Measurements from ENCODE around the gene PTPRC.

PTPRC gene

DNA sequence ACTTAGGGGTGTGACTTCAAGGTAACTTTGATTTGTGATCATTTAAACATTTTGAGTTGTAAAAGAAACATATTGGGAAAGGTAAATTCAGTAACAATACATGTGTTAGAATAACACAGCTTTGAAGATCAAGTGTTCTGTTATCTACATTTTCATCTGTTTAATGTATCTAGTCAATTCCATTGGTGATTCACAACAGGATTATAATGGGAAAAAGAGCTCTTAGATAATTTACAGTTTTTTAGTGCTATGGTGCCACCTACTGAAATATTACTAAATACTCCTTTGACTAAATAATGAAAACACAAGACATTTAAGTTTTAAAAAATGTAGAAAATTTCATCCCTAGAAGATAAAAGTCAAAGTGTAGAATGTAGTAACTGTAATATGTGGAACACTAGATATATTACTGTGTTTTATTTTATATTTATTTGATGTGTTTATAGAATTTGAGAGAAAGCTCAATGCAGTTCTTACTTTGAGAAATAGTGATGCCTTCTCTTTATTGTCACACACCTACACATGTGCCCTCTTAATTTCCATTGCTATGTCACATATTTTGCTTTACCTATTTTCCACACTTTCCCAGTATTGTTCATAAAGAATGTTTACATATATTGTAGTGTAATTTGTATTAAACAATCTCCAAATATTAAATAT is 47.4 kb downstream of the PTPRC start:
- no peaks in the 10 kb centered on the region for H4K20me1 ChIP-seq (ENCODE audit: insufficient read depth)
- H3K27ac ChIP-seq, result no peak overlapping the region
- no peaks in the 10 kb centered on the region for H3K27me3 ChIP-seq (ENCODE audit: insufficient read depth, low read depth)
- no peaks in the 10 kb centered on the region for H3K79me2 ChIP-seq (ENCODE audit: insufficient read depth, low read depth)
- peaks cover 52% of the 10 kb centered on the region for H3K4me1 ChIP-seq (ENCODE audit: low read depth, poor library complexity, severe bottlenecking)
- no peak overlapping the region for H3K9ac ChIP-seq
- H3K4me2 ChIP-seq, result no peak overlapping the region
- no peak overlapping the region for H3K4me3 ChIP-seq (IDR thresholded peaks at IDR 0.05; ENCODE audit: insufficient read depth, low read depth, low read length)
- TF ChIP-seq CTCF (conservative IDR thresholded peaks at IDR 0.05; ENCODE audit: low read depth, low read length), result peak; percentile 77
- H2AFZ ChIP-seq (ENCODE audit: low read depth), result no peak overlapping the region
- H3K36me3 ChIP-seq (ENCODE audit: insufficient read depth), result no peaks in the 10 kb centered on the region

- TF ChIP-seq CTCF (conservative IDR thresholded peaks at IDR 0.05; ENCODE audit: low read depth, low read length), result no peak
- no peaks in the 10 kb centered on the region for H4K20me1 ChIP-seq (ENCODE audit: insufficient read depth)
Measured at GRCh38 chr1:198687429-198687828, 48.6 kb downstream of the PTPRC start.

GRCh38 chr1:198691063-198691462 is 52.2 kb downstream of the PTPRC start:
- Histone ChIP-seq H3K79me2 (ENCODE audit: insufficient read depth, low read depth) (no peaks in the 10 kb centered on the region), H3K27ac (no peak overlapping the region), H2AFZ (ENCODE audit: low read depth) (no peak overlapping the region), H4K20me1 (ENCODE audit: insufficient read depth) (no peaks in the 10 kb centered on the region), H3K4me3 (IDR thresholded peaks at IDR 0.05; ENCODE audit: insufficient read depth, low read depth, low read length) (no peak overlapping the region), H3K4me2 (no peak overlapping the region), H3K36me3 (ENCODE audit: insufficient read depth) (no peaks in the 10 kb centered on the region), H3K27me3 (ENCODE audit: insufficient read depth, low read depth) (no peaks in the 10 kb centered on the region), H3K9ac (no peak overlapping the region), H3K4me1 (ENCODE audit: low read depth, poor library complexity, severe bottlenecking) (peaks cover 6% of the 10 kb centered on the region)
- no peak for TF ChIP-seq CTCF (conservative IDR thresholded peaks at IDR 0.05; ENCODE audit: low read depth, low read length)

More at GRCh38 chr1:198687429-198687828, 48.6 kb downstream of the PTPRC start:
- no peak overlapping the region for H3K4me3 ChIP-seq (IDR thresholded peaks at IDR 0.05; ENCODE audit: insufficient read depth, low read depth, low read length)
- H3K79me2 ChIP-seq (ENCODE audit: insufficient read depth, low read depth), result no peaks in the 10 kb centered on the region
- no peaks in the 10 kb centered on the region for H3K36me3 ChIP-seq (ENCODE audit: insufficient read depth)
- no peak overlapping the region for H3K4me2 ChIP-seq
- H2AFZ ChIP-seq (ENCODE audit: low read depth), result no peak overlapping the region
- H3K27ac ChIP-seq, result no peak overlapping the region
- no peaks in the 10 kb centered on the region for H3K27me3 ChIP-seq (ENCODE audit: insufficient read depth, low read depth)
- H3K4me1 ChIP-seq (ENCODE audit: low read depth, poor library complexity, severe bottlenecking), result peaks cover 42% of the 10 kb centered on the region
- no peak overlapping the region for H3K9ac ChIP-seq

DNA sequence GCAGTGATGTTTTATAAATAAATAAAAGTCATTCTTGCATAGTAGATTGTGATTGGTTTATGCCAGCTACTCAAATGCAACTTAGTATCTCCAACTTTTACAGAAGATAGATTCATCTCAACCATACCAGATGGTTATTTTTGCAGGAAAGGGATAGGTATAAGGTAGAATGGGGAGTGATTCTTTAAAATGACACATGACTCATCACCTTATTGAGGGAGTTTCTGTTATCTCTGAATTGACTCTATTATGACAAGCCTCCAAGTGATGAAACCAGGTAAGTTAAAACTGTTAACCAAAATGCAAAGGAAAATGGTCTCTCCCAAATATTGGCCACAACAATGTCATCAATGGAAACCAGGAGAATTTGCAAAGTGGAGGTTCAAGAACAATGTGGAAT is 54.5 kb downstream of the PTPRC start:
- Histone ChIP-seq H3K4me2 (no peak overlapping the region), H3K27ac (no peak overlapping the region), H2AFZ (ENCODE audit: low read depth) (no peak overlapping the region), H4K20me1 (ENCODE audit: insufficient read depth) (no peaks in the 10 kb centered on the region), H3K27me3 (ENCODE audit: insufficient read depth, low read depth) (no peaks in the 10 kb centered on the region), H3K4me3 (IDR thresholded peaks at IDR 0.05; ENCODE audit: insufficient read depth, low read depth, low read length) (no peak overlapping the region), H3K9ac (no peak overlapping the region), H3K79me2 (ENCODE audit: insufficient read depth, low read depth) (no peaks in the 10 kb centered on the region), H3K4me1 (ENCODE audit: low read depth, poor library complexity, severe bottlenecking) (no peaks in the 10 kb centered on the region), H3K36me3 (ENCODE audit: insufficient read depth) (no peaks in the 10 kb centered on the region)
- TF ChIP-seq CTCF (conservative IDR thresholded peaks at IDR 0.05; ENCODE audit: low read depth, low read length), result no peak

All from KMS-11 (cell line).